ENCODE results near the gene TELO2.

GRCh38 chr16:1448536-1449116 lies 44.5 kb upstream of the TELO2 start:
- TF ChIP-seq POLR2AphosphoS5 (IDR thresholded peaks at IDR 0.05; ENCODE audit: low read depth, low read length) (no peak), TAF1 (IDR thresholded peaks at IDR 0.05; ENCODE audit: borderline replicate concordance, low read depth, low read length) (no peak), POLR2A (IDR thresholded peaks at IDR 0.05; ENCODE audit: low read depth, low read length) (no peak)

Data from GM12892 (cell line).